Duodenal mucosa (tissue), 2 donors: ENCODE data around the gene TRPM4.

Source experiments
- H3K27ac ChIP-seq: one replicate; pipeline ENCODE4 v1.7.0; 2013; ENCODE audit warnings: low read depth, low read length
- H3K27me3 ChIP-seq, 2 donors: one replicate each; pipeline ENCODE4 v1.7.0; 2013; ENCODE audit warnings: low read length in 2 of 2, control low read depth in 1 of 2; ENCODE audit not compliant: insufficient read depth in 2 of 2, control insufficient read depth in 1 of 2
- H3K36me3 ChIP-seq, 2 donors: one replicate each; pipeline ENCODE4 v1.7.0; 2013; ENCODE audit warnings: low read length in 2 of 2, control low read depth in 1 of 2; ENCODE audit not compliant: insufficient read depth in 2 of 2, control insufficient read depth in 1 of 2
- H3K4me1 ChIP-seq, 2 donors: one replicate each; pipeline ENCODE4 v1.7.0; 2013; ENCODE audit warnings: low read length in 2 of 2, control low read depth in 1 of 2; ENCODE audit not compliant: insufficient read depth in 2 of 2, control insufficient read depth in 1 of 2
- H3K4me3 ChIP-seq, 2 donors: one replicate each; pipeline ENCODE4 v1.7.0; 2013; ENCODE audit warnings: low read length in 2 of 2, low read depth in 1 of 2
- H3K9ac ChIP-seq, 2 donors: one replicate each; pipeline ENCODE4 v1.7.0; 2013; ENCODE audit warnings: low read length in 2 of 2, low read depth in 1 of 2
- H3K9me3 ChIP-seq, 2 donors: one replicate each; pipeline ENCODE4 v1.7.0; 2013; ENCODE audit warnings: low read length in 2 of 2, control low read depth in 1 of 2; ENCODE audit not compliant: control insufficient read depth in 1 of 2

Gene TRPM4

DNA sequence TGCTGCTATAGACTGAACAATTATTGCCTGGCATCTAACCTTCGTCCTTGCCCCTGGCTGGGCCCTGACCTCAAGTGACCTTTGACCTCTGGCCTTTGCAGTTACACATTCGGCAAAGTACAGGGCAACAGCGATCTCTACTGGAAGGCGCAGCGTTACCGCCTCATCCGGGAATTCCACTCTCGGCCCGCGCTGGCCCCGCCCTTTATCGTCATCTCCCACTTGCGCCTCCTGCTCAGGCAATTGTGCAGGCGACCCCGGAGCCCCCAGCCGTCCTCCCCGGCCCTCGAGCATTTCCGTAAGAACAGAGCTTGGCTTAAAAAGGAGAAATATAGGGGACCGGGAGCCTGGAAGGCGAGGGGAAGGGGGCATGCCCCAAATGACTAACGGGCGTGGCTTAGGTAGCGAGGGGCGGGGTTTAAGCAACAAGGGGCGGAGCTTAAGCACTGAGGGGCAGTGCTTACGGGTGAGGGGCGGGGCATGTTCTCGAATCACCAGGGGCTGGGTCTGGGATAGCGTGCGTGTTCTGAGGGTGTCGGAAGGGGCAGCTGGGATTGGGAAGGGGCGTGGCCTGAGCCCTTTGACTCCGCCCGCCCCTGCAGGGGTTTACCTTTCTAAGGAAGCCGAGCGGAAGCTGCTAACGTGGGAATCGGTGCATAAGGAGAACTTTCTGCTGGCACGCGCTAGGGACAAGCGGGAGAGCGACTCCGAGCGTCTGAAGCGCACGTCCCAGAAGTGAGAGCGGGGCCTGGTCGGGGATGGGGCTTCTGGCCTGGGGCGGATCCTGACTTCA is 52.7 kb downstream of the TRPM4 start:
- no peak overlapping the region for H3K4me3 ChIP-seq
- no peak overlapping the region for H3K27ac ChIP-seq
- peaks cover 0 to 31% of the 10 kb centered on the region in 2 donors for H3K36me3 ChIP-seq
- H3K9me3 ChIP-seq: no peaks in the 10 kb centered on the region
- H3K4me1 ChIP-seq: peaks cover 3 to 4% of the 10 kb centered on the region in 2 donors
- H3K27me3 ChIP-seq: no peaks in the 10 kb centered on the region
- H3K9ac ChIP-seq: no peak overlapping the region

GRCh38 chr19:49210901-49211451 is 53.4 kb downstream of the TRPM4 start:
- H3K27ac ChIP-seq: no peak overlapping the region
- H3K9ac ChIP-seq: no peak overlapping the region
- H3K4me3 ChIP-seq: no peak overlapping the region
- H3K36me3 ChIP-seq: peaks cover 0 to 28% of the 10 kb centered on the region in 2 donors
- H3K4me1 ChIP-seq: peaks cover 3 to 4% of the 10 kb centered on the region in 2 donors
- no peaks in the 10 kb centered on the region for H3K9me3 ChIP-seq
- H3K27me3 ChIP-seq: no peaks in the 10 kb centered on the region

- Histone ChIP-seq H3K27me3 (no peaks in the 10 kb centered on the region), H3K9ac (no peak overlapping the region), H3K4me3 (no peak overlapping the region), H3K36me3 (peaks cover 0 to 22% of the 10 kb centered on the region in 2 donors), H3K9me3 (no peaks in the 10 kb centered on the region), H3K4me1 (peaks cover 3 to 4% of the 10 kb centered on the region in 2 donors), H3K27ac (no peak overlapping the region)
These were observed 54.6 kb downstream of the TRPM4 start for GRCh38 chr19:49212016-49212701.

GRCh38 chr19:49213791-49214190 is 56.2 kb downstream of the TRPM4 start:
- no peak overlapping the region for H3K9ac ChIP-seq
- no peaks in the 10 kb centered on the region for H3K9me3 ChIP-seq
- H3K27me3 ChIP-seq: no peaks in the 10 kb centered on the region
- no peak overlapping the region for H3K4me3 ChIP-seq
- no peak overlapping the region for H3K27ac ChIP-seq
- H3K4me1 ChIP-seq: peaks cover 0 to 3% of the 10 kb centered on the region in 2 donors
- H3K36me3 ChIP-seq: peaks cover 0 to 22% of the 10 kb centered on the region in 2 donors

GRCh38 chr19:49214701-49215100 is 57.1 kb downstream of the TRPM4 start:
- Histone ChIP-seq H3K4me1 (peaks cover 0 to 3% of the 10 kb centered on the region in 2 donors), H3K9me3 (no peaks in the 10 kb centered on the region), H3K9ac (no peak overlapping the region), H3K36me3 (peaks cover 0 to 22% of the 10 kb centered on the region in 2 donors), H3K27ac (no peak overlapping the region), H3K27me3 (no peaks in the 10 kb centered on the region), H3K4me3 (no peak overlapping the region)

DNA sequence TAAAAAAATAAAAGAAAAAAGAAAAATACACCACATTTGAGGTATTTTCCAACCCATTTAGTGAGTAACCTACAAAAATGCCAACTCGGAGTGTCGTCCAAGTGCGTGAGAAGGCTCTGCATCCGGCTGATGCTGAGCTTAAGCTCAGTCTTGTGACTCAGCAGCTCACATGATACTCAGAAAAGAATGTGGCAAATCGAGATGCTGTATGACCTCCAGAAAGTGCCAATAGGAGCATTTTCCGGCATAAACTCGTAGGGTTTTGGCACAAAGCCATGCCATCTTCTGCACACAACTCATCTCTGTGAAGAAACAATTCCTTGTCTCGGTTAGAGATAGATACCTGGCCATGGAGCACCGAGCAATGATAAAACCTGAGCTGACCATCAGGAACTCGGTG is 58.5 kb downstream of the TRPM4 start:
- peaks cover 0 to 11% of the 10 kb centered on the region in 2 donors for H3K36me3 ChIP-seq
- H3K9me3 ChIP-seq: no peaks in the 10 kb centered on the region
- no peaks in the 10 kb centered on the region for H3K4me1 ChIP-seq
- H3K4me3 ChIP-seq: no peak overlapping the region
- no peak overlapping the region for H3K27ac ChIP-seq
- no peak overlapping the region for H3K9ac ChIP-seq
- H3K27me3 ChIP-seq: no peaks in the 10 kb centered on the region

- Histone ChIP-seq H3K27me3 (no peaks in the 10 kb centered on the region), H3K4me1 (no peaks in the 10 kb centered on the region), H3K27ac (no peak overlapping the region), H3K9ac (no peak overlapping the region), H3K36me3 (no peaks in the 10 kb centered on the region), H3K9me3 (no peaks in the 10 kb centered on the region), H3K4me3 (no peak overlapping the region)
These were observed 59.8 kb downstream of the TRPM4 start for GRCh38 chr19:49217382-49217781.

DNA sequence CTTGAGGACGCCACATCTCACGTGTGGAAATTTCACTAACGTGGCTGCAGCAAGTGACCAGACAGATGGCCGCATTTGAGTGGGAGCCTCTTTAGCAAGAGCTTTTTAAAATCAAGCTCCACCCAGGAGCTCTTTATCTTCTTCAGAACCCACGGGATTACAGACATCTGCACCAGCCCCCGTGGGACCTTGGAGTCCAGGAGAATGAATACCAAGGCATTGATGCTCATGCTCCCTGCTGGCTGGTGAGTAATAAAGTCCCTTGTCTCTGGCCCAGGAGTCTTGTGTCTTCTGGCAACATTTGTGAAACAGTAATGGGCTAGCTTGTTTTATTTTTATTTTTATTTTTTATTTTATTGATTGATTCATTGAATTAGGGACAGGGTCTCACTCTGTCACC is 64.4 kb downstream of the TRPM4 start:
- Histone ChIP-seq H3K27me3 (no peaks in the 10 kb centered on the region), H3K27ac (no peak overlapping the region), H3K9me3 (no peaks in the 10 kb centered on the region), H3K4me3 (no peak overlapping the region), H3K36me3 (no peaks in the 10 kb centered on the region), H3K9ac (no peak overlapping the region), H3K4me1 (peaks cover 0 to 16% of the 10 kb centered on the region in 2 donors)

- Histone ChIP-seq H3K9me3 (no peaks in the 10 kb centered on the region), H3K36me3 (no peaks in the 10 kb centered on the region), H3K27me3 (no peaks in the 10 kb centered on the region), H3K9ac (no peak overlapping the region), H3K4me1 (peaks cover 0 to 16% of the 10 kb centered on the region in 2 donors), H3K27ac (no peak overlapping the region), H3K4me3 (no peak overlapping the region)
These were observed 64.9 kb downstream of the TRPM4 start for GRCh38 chr19:49222528-49222927.

DNA sequence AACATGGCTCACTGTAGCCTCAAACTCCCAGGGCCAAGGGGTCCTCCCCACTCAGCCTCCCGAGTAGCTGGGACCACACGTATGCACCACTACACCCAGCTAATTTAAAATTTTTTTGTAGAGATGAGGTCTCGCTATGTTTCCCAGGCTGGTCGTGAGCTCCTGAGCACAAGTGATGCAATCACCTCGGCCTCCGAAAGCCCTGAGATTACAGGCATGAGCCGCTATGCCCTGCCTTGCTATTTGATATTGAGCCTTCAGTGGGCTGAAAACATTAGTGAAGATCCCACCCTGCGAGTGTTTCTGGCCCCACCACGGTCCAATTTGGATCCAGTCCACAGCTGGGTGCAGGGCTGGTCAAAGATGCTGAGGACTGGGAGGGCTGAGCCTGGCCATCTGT is 65.9 kb downstream of the TRPM4 start:
- Histone ChIP-seq H3K4me3 (no peak overlapping the region), H3K27ac (no peak overlapping the region), H3K4me1 (peaks cover 0 to 16% of the 10 kb centered on the region in 2 donors), H3K9me3 (no peaks in the 10 kb centered on the region), H3K27me3 (no peaks in the 10 kb centered on the region), H3K9ac (no peak overlapping the region), H3K36me3 (no peaks in the 10 kb centered on the region)
